Body of pancreas (tissue), 4 donors: Measurements from ENCODE around the gene SAMD14. TPM values are rescaled to one million over a fixed set of nuclear protein-coding genes. Genes with fewer than 3 reads are reported as not detected.

ENCODE experiments used
- ATAC-seq: fragments of 150-250 bp; one replicate; pipeline ENCODE4 v1.9.1; 2016
- DNase-seq, 4 donors: peaks; one replicate each; pipeline ENCODE4 v3.0.0-alpha.2; 2019
- H3K27ac ChIP-seq, 4 donors: fragments of 200-600 bp; sonication (generic); 1 replicate in 3 of 4; 2 replicates in 1 of 4; pipeline versions ENCODE4 v1.5.1 to v1.6.1; 2016 to 2019; ENCODE audit warnings: mild to moderate bottlenecking in 1 of 4, mixed read lengths in 1 of 4, moderate library complexity in 1 of 4
- H3K27me3 ChIP-seq, 2 donors: fragments of 200-600 bp; sonication (generic); one replicate each; pipeline ENCODE4 v1.6.0; 2016; ENCODE audit warnings: mild to moderate bottlenecking in 1 of 2
- H3K36me3 ChIP-seq, 2 donors: fragments of 200-600 bp; sonication (generic); replicated peaks in 1 of 2; 2 replicates each; pipeline ENCODE4 v1.5.1; 2016; ENCODE audit warnings: low read depth in 2 of 2; ENCODE audit not compliant: insufficient read depth in 1 of 2
- H3K4me1 ChIP-seq: fragments of 200-600 bp; sonication (generic); one replicate; pipeline ENCODE4 v1.6.0; 2016
- H3K4me3 ChIP-seq, 2 donors: fragments of 200-600 bp; sonication (generic); 1 replicate in 1 of 2; 2 replicates in 1 of 2; pipeline ENCODE4 v1.5.1; 2016 to 2019
- H3K9me3 ChIP-seq, 3 donors: fragments of 200-600 bp; sonication (generic); 1 replicate in 2 of 3; 2 replicates in 1 of 3; pipeline ENCODE4 v1.5.1; 2016
- POLR2A ChIP-seq, 3 donors: fragments of 450-650 bp; IDR thresholded peaks; one replicate each; pipeline ENCODE4 v1.6.1; 2016; ENCODE audit warnings: antibody characterized with exemption in 3 of 3, mild to moderate bottlenecking in 2 of 3
- WGBS, 2 donors: methylation state at CpG; one replicate each; pipeline ENCODE4 v1.1.5; 2017; 5-methylcytosine and 5-hydroxymethylcytosine counted together
- intact Hi-C: fragments of 100-400 bp; cut with DNase I; formaldehyde crosslinking; loops from one replicate; pipeline ENCODE4 v1.15.1; 2023
- total RNA-seq, 2 donors: library from RNA; depleted of rRNA; stranded (reverse); fragments of >200 nt; gene quantifications; one replicate each; pipeline ENCODE4 v1.1.0, GENCODE V29; 2016
- TF ChIP-seq, protein P1 (sequence below), 7 experiments: fragments of 450-650 bp in 4 of 7; fragments of 200-600 bp in 3 of 7; sonication (generic) in 3 of 7; IDR thresholded peaks; one replicate each; pipeline ENCODE4 v1.5.1; 2016 to 2019; ENCODE audit warnings: antibody characterized with exemption in 7 of 7

Gene SAMD14
- total RNA-seq, result not detected

DNA sequence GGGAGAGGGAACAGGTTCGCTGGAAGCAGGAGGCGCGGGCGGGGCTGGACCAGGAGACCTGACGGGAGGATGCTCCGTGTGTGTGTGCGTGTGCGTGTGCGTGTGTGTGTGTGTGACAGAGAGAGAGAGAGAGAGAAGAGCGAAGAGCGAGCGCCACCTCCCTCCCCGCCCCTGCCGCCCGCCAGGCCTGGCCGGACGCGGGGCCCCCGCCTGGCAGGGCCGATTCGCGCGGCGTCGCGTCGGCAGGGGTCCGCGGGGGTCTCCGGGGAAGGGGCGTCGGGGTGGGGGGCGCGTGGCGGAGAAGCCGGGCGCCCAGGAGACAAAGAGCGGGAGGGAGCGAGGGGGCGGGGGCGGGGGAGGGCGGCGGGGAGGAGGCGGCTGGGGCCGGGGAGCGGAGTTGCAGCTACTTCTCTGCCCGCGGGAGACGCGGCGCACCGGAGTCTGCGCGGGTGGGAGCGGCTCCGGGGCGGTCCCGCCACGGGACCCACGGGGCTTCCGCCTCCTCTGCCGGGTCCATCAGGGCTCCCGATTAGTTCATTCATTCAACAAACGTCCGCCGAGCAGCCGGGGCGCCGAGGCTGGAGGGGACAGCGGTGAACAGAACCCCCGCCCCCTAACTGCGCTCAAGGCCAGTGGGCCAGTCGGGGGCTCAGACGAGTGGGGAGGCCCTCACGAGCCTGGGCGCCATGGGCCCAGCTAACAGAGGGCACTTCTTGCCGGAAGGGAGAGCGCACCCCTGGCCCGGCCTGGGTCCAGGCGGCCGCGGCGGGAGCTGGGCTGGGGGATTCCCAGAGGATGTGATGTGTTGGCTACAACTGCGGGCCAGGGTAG, at the start of gene SAMD14:
Gene SAMD14, minus strand, starts transcription at position 433 of the 831 bp plus-strand sequence. CDS start 5,201 bp downstream, outside the sequence.
- H3K4me1 ChIP-seq, result peaks cover 33% of the 10 kb centered on the region
- DNase-seq, result peak in 1 of 4 donors; percentile 26
- no peaks in the 10 kb centered on the region for H3K36me3 ChIP-seq
- H3K27ac ChIP-seq, result no peak within 1 kb of the TSS
- H3K9me3 ChIP-seq, result no peaks in the 10 kb centered on the region
- TF ChIP-seq POLR2A (IDR thresholded peaks at IDR 0.05), result no peak
- TF ChIP-seq, protein P1, sequence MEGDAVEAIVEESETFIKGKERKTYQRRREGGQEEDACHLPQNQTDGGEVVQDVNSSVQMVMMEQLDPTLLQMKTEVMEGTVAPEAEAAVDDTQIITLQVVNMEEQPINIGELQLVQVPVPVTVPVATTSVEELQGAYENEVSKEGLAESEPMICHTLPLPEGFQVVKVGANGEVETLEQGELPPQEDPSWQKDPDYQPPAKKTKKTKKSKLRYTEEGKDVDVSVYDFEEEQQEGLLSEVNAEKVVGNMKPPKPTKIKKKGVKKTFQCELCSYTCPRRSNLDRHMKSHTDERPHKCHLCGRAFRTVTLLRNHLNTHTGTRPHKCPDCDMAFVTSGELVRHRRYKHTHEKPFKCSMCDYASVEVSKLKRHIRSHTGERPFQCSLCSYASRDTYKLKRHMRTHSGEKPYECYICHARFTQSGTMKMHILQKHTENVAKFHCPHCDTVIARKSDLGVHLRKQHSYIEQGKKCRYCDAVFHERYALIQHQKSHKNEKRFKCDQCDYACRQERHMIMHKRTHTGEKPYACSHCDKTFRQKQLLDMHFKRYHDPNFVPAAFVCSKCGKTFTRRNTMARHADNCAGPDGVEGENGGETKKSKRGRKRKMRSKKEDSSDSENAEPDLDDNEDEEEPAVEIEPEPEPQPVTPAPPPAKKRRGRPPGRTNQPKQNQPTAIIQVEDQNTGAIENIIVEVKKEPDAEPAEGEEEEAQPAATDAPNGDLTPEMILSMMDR (IDR thresholded peaks at IDR 0.05), result no peak
- WGBS, 2 donors, result 5 to 25% methylated on average over 10 to 71 of the region's 84 CpGs
- intact Hi-C loops, result no loop called here
- ATAC-seq, result peak; percentile 14
- H3K4me3 ChIP-seq, result no peak within 1 kb of the TSS
- H3K27me3 ChIP-seq, result peaks cover 0 to 3% of the 10 kb centered on the region in 2 donors

- DNase-seq, result peak; percentile 81 to 91 (median 88)
- TF ChIP-seq, protein P1 (IDR thresholded peaks at IDR 0.05), result peak; percentile 25 to 73 (median 65)
- TF ChIP-seq POLR2A (IDR thresholded peaks at IDR 0.05), result peak; percentile 38 to 40 (median 38)
- intact Hi-C loops, result no loop called here
- Histone ChIP-seq H3K27ac (peak overlapping the region; percentile 21 to 69 (median 66)), H3K4me1 (peaks cover 26% of the 10 kb centered on the region), H3K27me3 (no peaks in the 10 kb centered on the region), H3K9me3 (no peaks in the 10 kb centered on the region), H3K4me3 (no peak overlapping the region), H3K36me3 (no peaks in the 10 kb centered on the region)
- peak; percentile 91 for ATAC-seq
- WGBS, 2 donors, result 4 to 9% methylated on average over 8 to 22 of the region's 22 CpGs
These were observed 48.2 kb upstream of the SAMD14 start for GRCh38 chr17:50177983-50178834.

DNA sequence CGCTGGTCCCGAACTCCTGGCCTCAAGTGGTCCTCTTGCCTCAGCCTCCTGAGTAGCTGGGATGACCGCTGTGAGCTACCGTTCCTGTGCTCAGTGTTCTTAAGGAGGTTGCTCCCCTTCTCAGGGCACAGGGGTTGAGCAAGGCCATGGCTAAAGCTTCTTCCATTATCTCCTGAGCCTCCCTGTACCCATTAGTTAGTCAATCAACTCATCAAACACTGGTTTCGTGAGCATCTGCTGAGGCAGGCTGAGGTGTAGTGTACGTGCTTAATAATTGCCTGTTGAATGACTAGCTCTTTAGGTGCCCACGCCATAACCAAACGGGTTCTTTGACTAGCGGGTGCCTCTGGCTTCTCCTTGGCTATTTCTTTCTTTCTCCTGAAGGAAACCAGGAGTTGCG, 47.5 kb upstream of the SAMD14 start:
- Histone ChIP-seq H3K9me3 (no peaks in the 10 kb centered on the region), H3K27ac (peak overlapping the region; percentile 21 to 69 (median 66)), H3K4me1 (peaks cover 26% of the 10 kb centered on the region), H3K36me3 (no peaks in the 10 kb centered on the region), H3K27me3 (no peaks in the 10 kb centered on the region), H3K4me3 (no peak overlapping the region)
- DNase-seq, result no peak
- 93 to 97% methylated on average over 10 of the region's 10 CpGs for WGBS, 2 donors
- no peak for TF ChIP-seq POLR2A (IDR thresholded peaks at IDR 0.05)
- TF ChIP-seq, protein P1 (IDR thresholded peaks at IDR 0.05), result no peak
- intact Hi-C loops, result no loop called here
- ATAC-seq, result no peak

DNA sequence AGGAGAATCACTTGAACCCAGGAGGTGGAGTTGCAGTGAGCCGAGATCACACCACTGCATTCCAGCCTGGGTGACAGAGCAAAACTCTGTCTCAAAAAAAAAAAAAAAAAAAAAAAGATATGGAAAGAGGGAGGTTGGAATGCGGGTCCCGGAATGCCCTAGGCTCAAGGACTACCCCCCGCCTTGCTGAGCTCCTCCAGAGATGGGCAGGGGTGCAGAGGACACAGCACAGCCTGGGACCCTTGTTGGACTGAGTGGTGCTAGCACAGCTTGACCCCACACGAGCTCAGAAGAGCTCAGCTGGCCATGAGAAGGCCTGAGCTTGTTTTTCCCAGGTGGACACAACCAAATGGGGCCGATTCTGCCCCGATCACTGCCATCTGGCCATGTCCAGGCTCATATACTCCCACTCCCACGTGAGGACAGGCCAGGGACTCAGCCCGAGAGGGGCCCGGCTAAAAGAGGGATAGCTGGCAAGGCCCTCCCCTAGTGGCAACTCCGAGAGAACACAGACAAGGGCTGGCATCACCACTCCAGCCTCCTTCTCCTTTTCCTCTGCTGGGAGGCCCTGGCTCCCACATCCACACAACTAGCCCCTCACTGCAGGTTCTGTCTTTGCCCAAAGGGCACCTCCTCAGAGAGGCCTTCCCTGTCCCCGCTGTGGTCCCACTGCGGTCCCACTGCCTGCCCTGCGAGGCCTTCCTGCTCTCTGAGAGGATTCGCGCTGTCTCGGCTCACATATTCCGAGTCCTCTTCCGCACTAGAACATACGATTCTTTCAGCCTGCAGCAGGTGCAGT, 46.8 kb upstream of the SAMD14 start:
- no peak for DNase-seq
- intact Hi-C loops, result no loop called here
- Histone ChIP-seq H3K27me3 (no peaks in the 10 kb centered on the region), H3K36me3 (no peaks in the 10 kb centered on the region), H3K27ac (peak overlapping the region in 1 of 4 donors; percentile 69), H3K4me3 (no peak overlapping the region), H3K9me3 (no peaks in the 10 kb centered on the region), H3K4me1 (peaks cover 26% of the 10 kb centered on the region)
- WGBS, 2 donors, result 91 to 93% methylated on average over 15 to 20 of the region's 20 CpGs
- ATAC-seq, result no peak
- TF ChIP-seq, protein P1 (IDR thresholded peaks at IDR 0.05), result no peak
